ENCODE results near the gene CLDN6.

DNA sequence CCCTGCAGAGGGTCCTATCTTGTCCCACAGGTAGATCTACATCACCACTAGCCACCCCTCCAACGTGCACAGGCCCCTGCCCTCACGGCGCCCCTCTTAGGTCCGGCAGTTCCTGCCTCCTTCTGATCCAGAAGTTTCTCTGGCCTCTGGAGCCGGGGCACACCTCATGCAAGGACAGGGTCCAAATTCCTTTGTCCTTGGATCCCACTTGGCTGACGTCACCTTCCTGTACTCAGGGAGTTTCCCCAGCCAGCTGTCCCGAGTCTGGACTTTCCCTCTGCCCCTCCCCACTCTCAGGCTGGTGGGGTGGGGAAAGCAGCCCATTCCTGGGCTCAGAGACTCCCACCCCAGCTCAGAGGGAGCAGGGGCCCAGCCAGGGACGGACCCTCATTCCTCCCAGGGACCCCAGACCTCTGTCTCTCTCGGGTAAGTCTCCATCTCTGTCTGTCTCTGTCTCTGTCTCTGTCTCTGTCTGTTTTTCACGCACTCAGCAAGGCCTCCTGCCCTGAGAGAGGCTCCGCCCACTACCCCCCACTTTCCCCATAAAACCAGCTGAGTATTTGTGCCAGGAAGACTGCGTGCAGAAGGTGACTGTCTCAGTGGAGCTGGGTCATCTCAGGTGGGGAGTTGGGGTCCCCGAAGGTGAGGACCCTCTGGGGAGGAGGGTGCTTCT is 47.2 kb upstream of the CLDN6 start, which contains the start of gene IL32:
- TF ChIP-seq, protein P1, sequence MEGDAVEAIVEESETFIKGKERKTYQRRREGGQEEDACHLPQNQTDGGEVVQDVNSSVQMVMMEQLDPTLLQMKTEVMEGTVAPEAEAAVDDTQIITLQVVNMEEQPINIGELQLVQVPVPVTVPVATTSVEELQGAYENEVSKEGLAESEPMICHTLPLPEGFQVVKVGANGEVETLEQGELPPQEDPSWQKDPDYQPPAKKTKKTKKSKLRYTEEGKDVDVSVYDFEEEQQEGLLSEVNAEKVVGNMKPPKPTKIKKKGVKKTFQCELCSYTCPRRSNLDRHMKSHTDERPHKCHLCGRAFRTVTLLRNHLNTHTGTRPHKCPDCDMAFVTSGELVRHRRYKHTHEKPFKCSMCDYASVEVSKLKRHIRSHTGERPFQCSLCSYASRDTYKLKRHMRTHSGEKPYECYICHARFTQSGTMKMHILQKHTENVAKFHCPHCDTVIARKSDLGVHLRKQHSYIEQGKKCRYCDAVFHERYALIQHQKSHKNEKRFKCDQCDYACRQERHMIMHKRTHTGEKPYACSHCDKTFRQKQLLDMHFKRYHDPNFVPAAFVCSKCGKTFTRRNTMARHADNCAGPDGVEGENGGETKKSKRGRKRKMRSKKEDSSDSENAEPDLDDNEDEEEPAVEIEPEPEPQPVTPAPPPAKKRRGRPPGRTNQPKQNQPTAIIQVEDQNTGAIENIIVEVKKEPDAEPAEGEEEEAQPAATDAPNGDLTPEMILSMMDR (IDR thresholded peaks at IDR 0.05): no peak
- no peak for TF ChIP-seq EP300 (IDR thresholded peaks at IDR 0.05)
- TF ChIP-seq POLR2A (IDR thresholded peaks at IDR 0.05): no peak

All from stomach (tissue), 4 donors.